HG03095 (cell line): Measurements from ENCODE around the gene KRTAP10-6.
"Not testable (repeated sequence)": the region's sequence is repeated elsewhere in the genome, so short reads cannot be mapped to it uniquely, and the experiment has no call there.

Experiments used
- ATAC-seq: cut with Tn5 transposase; IDR thresholded peaks from one replicate; pipeline ENCODE4 v1.9.1; 2021; ENCODE audit warnings: moderate library complexity; ENCODE audit not compliant: unreplicated experiment

Gene KRTAP10-6

DNA sequence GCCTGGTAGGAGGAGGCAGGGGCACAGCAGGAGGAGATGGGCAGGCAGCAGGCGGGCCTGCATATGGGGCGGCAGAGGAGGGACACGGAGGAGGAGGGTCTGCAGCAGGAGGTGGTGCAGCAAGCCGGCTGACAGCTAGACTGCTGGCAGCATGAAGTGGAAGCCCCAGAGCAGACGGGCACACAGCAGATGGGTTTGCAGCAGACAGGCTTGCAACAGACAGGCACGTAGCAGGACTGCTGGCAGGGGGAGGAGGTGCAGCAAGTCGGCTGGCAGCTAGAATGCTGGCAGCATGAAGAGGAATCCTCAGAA, 12.5 kb downstream of the KRTAP10-6 start:
- no peak for ATAC-seq

DNA sequence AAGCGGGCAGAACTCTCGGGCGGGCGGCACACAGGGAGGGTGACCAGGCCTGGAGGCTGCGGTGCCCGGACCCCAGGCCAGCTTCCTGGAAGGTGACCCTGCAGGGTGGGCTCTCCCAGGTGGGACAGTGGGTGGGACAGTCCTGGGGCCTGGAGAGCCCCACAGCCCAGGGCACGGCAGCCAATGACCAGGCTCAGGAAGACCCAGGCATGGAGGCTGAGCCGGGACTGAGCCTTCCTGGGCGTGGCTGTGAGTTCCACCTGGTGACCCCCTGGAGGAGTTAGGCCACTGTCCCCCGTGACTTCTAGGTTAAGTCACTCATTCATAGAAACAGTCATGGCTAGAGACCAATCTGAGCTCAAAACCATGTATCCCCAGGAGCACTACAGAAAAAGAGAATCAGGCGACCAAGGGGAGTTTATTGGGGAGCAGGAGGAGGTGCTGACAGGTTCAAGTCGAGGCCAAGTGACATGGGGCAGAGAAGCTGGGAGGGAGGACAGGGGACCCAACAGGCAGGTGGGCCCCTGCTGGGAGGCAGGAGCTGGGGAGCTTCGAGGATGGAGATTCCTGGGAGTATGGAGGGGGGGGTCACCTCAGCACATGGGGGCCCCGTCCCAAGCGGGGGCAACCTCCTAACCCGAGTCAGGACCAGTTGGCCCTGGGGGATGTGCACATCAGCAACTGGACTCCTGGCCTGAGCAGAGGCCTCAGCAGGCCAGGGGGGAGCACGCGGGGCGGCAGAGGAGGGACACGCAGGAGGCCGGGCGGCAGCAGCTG, 13.1 kb downstream of the KRTAP10-6 start:
- no peak for ATAC-seq

DNA sequence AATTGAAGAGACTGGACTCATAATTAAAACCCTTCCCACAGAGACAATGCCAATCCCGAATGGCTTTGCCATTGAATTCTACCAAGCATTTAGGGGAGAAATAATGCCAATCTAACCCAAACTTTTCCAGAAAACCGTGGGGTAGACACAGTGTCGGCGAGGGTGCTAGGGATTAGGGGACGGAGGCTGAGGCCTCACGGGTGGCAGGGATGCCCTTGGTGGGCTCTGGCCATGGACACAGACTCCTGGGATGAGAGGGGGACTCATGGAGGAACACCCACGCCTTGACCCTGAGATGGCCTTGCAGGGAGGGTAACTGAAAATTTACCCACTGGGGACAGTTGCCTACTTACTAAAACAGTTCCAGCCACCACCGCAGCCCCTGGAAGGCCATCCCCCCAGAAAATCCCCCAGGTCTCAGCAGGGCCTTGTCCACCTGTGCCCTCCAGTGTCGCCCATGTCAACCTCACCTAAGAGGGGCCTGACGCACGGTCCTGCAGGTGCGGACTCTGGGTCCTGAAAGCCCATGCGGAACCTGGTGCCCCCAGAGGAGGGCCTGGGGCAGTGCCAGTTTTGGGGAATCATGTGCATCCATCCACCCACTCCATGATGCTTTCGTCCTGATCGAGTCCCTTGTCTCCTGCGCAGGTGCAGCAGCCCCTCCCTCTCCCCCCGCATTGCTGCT, 13.8 kb downstream of the KRTAP10-6 start:
- no peak for ATAC-seq

DNA sequence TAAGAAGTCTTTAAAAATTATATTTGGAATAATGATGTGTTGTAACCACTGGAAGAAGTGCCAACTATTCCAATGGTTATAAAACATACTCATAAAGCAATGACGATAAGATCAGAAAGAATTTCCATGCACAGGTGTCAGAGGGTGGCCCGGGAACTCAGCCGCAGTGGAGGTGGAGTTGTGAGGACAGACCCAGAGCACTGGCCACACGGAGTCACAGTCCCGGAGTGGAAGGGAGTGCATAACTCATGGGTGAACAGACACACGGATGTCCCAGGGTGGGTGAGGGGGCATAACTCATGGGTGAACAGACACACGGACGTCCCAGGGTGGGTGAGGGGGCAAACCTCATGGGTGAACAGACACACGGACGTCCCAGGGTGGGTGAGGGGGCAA, 16.3 kb downstream of the KRTAP10-6 start:
- no peak for ATAC-seq

DNA sequence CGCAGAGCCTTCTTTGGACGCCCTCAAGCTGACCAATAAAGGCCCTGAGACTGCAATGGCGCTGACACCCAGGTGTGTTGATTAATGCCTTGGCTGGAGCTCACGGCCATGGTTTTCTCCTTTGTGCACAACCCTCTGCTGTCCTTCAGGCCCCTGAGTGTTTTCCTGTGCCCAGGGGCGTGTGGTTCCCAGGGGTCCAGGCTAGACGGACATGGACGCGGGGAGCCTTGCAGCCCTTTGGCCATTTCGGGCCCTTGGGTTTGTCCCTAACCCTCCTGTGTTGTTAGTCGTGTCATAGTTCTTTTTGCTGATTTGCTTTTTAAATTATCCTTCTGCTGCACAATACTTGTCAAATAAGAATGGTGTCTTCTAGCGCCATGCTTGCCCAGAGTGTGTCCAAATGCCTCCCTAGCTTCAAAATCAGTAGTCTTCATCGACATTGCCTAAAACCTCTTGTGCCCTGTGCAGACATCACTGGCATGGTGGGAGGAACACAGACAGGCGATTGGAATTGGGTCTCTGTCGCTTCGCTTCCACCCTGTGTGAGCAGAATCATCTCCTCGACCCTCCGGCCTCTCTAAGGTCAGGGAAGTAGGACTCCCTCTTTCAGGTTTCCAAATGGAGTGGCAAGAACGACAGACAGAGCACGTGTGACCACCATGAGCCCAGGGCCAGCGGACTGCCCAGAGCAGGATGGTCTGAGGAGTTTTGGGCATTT, 16.8 kb downstream of the KRTAP10-6 start:
- ATAC-seq: no peak

DNA sequence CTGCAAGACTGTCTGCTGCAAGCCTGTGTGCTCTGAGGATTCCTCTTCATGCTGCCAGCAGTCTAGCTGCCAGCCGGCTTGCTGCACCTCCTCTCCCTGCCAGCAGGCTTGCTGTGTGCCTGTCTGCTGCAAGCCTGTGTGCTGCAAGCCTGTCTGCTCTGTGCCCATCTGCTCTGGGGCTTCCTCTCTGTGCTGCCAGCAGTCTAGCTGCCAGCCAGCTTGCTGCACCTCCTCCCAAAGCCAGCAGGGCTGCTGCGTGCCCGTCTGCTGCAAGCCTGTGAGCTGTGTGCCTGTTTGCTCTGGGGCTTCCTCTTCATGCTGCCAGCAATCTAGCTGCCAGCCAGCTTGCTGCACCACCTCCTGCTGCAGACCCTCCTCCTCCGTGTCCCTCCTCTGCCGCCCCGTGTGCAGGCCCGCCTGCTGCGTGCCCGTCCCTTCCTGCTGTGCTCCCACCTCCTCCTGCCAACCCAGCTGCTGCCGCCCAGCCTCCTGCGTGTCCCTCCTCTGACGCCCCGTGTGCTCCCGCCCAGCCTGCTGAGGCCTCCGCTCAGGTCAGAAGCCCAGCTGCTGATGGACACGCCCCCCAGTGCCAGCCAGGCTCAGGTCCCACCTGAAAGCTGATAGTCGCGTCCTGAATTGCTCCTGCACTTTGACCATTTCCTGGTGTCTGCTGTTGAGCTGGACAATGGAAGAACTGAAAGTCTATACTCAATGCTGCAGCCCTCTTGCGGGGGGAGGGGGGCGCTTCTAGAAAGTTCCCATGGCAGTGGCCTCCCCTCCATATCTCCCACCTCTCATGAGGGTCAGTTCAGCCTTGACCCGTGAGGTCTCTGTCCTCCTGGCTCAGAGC, 17.6 kb downstream of the KRTAP10-6 start:
- no peak for ATAC-seq

DNA sequence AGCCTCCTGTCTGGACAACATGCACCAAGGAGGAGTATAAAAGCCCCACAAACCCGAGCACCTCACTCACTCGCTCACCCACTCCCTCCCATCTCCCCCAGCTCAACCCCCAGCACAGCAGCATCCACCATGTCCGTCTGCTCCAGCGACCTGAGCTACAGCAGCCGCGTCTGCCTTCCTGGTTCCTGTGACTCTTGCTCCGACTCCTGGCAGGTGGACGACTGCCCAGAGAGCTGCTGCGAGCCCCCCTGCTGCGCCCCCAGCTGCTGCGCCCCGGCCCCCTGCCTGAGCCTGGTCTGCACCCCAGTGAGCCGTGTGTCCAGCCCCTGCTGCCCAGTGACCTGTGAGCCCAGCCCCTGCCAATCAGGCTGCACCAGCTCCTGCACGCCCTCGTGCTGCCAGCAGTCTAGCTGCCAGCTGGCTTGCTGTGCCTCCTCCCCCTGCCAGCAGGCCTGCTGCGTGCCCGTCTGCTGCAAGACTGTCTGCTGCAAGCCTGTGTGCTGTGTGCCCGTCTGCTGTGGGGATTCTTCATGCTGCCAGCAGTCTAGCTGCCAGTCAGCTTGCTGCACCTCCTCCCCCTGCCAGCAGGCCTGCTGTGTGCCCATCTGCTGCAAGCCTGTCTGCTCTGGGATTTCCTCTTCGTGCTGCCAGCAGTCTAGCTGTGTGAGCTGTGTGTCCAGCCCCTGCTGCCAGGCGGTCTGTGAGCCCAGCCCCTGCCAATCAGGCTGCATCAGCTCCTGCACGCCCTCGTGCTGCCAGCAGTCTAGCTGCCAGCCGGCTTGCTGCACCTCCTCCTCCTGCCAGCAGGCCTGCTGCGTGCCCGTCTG, 18.5 kb downstream of the KRTAP10-6 start, which contains the start of gene KRTAP10-4:
TSS of gene KRTAP10-4 (plus strand) at position 100 of the 827 bp plus-strand sequence. CDS start at position 130, 30 bp downstream.
- ATAC-seq: not testable (repeated sequence)

DNA sequence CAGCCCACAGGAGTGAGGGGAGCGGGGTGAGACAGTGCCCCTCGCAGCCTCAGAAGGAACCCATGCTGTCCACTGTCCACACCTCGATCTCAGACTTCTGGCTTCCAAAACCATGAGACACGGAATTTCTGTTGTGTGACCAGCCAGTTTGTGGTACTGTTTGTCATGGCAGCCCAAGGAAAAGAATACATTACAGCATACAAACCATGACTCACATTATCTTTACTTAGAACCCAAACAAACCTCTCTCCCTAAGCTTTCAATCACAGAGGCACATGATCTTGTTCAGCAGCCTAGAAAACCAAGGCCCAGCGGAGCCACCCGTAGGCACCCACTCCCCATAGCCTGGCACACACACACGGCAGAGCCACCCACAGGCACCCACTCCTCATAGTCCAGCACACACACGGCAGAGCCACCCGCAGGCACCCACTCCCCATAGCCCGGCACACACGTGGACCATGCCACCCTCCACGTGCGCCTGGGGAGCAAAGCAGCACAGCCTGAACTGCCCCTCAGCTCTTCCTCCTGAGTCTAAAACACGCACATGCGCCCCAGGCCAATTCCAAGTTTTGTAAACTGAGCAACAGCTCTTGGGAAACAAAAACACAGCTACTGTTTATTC, 19.2 kb downstream of the KRTAP10-6 start:
- ATAC-seq: no peak

DNA sequence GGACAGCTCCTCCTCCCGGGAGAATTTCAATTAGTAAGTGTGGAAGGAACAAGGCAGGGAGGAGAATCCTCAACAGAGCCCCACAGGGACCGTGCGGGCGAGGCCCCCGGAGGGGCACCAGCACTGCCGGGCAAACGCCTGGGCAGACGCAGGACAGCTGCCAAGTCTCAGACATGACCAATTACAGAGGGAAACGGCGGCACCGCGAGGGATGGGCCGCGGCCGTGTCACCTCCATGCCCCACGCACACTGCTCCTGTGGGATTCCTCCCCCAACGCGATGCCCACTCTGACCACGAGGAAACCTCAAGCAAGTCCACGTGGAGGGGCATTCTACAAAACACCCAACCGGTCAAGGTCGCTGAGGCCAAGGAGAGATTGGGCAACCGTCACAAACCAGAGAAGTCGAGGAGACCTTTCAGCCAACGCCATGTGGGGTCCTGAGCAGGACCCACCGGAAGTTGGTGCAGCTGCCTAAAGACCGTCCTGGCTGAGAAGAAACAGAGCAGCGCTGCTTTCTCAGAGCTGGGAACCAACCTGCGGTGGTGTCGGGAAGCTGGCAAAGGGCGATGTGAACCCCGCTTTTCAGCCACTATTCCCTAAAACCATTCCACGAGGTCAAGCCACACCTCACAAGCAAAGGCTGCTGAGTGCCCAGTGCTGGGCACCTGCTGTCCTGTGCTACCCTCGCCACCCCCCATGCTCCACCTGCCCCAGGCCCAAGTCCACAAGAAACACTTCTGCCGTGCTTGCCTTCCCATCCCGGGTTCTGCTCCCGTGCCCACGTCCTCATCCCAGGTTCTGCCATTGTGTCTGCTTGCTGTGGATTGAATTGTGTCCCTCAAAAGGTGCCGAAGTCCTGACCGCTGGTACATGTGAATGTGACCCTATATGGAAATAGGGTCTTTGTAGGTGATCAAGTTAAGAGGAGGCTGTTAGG, 20.2 kb downstream of the KRTAP10-6 start:
- no peak for ATAC-seq

DNA sequence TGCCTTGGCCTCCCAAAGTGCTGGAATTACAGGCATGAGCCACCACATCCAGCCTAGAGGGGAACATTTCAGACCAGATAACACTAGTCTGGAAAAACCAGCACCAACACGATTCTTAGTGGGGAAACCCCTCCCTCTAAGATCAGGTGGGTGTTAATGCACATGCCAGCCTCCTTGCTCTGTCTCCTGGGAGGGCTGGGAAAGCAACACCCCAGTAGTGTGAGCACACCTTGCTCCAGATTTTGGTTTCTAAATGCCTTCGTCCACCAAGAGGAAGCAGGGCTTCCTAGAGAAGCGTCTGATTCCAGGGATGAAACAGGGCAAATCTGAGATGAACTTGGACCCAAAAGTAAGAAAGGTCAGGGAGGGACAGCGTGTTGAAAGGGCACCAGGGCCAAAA, 21.0 kb downstream of the KRTAP10-6 start:
- ATAC-seq: no peak

DNA sequence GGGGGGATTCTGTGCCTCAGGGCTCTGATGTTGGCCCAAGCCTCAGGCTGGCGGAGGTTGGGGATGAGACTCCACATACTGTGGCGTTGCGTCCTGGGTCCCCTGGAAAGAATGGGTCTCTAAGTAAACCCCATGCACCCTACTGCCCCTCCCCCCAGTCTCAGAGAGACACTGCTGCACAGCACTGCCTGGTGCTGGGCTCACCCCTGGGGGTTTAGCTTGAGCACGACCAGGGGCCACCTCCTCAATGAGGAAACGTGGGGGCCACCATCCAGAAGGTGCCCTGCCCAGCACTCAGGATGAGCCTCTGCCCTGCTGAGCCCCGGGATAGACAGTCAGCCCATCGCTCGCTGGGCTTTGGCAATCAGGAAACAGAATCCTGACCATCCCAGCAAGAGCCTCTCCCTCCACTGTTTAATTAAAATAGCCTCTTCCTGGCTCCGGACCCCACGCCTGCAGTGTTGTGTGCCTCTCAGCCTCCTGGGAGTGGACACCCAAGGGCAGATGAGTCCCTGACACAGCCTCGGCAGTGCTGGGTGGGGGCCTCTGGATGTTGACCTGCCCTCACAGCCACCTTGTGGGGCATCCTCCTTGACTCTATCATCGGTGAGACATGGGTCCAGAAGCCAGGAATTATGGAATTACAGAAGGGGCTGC, 22.3 kb downstream of the KRTAP10-6 start:
- ATAC-seq: no peak

DNA sequence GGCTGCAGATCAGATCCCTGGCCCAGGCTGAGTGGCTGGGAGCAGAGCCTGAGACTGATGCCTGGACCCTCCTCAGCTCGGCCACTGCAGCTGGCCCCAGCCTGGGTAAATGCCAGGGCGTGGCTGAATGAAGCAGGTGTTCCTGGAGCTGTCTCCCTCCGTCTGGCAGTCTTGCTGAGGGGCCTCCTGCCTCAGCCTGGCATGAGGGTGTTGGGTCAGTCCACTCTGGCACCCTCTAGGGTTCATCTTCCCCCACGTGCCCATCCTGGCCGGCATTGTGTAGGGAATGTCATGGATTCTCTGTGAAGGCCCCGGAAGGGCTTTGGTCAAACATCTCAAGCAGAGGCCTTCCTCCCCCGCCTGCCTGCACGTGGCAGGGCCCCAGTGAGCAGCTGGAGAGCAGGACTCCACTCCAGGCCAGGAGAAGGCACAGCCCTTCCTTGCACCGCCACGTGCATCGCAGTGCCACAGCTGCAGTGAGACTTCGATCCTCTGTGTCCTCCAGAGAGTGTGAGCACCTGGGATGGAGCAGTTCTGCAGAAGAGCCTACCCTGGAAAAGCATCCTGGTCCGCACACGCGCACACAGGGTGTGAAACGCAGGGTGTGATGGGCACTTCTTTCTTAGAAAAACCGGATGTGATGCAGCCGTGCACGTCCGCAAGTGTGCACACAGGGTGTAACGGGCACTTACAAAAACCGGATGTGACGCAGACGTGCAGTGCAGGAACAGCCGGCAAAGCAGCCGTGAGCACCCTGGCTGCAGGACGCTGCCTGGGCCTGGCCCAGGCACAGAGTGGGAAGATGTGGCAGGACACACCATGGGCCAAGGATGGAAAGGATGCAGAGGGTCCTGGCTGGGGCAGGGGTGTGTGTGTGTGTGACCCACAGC, 23.4 kb downstream of the KRTAP10-6 start:
- ATAC-seq: no peak

DNA sequence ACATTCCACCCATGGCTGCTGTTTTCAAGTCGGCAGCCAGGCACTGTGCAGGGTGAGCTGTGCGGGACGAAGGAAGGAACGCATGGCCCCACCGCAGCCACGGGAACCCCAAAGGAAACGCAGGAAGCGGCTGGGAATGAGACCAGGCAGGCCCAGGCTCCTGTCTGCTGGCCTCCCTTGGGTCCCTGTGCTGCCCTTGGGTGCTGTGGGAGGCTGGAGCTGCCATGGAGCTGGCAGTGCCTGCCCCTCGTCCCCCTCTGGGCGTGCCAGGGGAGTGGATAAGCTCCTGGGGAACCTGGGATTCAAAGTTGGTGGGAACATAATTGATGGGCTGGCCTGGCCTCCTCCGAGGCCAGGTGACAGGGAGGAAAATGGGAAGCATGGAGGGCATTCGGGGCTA, 24.0 kb downstream of the KRTAP10-6 start:
- no peak for ATAC-seq

DNA sequence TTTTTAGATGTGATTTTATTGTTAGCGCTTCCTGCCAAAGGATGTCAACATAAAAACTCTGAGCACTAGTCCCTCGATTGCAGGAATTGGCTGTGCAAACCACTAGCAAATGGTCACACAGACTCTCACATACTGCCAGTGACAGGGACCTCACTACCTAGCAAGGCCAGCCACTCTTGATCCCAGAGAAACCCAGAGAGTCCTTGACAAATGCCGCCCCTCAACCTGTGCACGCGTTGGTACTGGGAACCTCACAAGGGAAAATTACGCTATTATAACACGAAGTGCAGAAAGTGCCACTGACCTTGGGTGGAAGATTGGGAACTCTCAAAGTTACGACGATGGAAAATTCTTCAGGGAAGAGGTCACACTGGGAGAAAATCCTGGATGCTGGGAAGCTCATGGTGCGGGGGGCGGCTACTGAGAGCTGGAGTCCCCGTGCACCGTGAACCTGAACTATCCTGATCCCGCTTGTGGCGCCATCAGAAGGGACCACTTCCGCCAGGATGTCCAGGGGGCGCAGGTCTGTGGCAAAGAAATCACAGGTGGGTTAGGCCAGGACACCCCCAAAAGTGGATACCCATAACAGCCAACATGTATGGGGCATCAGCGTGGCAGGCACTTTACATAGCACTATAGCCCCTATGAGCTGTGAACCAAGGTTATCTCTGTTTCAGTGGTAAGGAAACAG, 24.7 kb downstream of the KRTAP10-6 start:
- ATAC-seq: no peak

DNA sequence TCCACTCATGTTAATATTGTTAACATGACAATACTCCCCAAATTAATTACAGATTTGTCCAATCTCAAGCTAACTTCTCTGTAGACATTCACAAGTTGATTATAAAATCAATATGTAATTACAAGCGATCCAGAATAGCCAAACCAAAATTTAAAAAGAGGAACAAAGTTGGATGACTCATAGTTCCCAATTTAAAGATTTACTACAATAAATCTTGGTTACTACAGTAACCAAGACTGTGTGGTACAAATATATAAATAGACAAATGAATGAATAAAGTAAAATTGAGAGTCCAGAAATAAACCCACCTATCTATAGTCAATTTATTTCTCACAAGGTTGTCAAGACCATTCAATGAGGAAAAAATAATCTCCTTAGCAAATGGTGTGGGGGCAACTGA, 25.9 kb downstream of the KRTAP10-6 start:
- no peak for ATAC-seq

DNA sequence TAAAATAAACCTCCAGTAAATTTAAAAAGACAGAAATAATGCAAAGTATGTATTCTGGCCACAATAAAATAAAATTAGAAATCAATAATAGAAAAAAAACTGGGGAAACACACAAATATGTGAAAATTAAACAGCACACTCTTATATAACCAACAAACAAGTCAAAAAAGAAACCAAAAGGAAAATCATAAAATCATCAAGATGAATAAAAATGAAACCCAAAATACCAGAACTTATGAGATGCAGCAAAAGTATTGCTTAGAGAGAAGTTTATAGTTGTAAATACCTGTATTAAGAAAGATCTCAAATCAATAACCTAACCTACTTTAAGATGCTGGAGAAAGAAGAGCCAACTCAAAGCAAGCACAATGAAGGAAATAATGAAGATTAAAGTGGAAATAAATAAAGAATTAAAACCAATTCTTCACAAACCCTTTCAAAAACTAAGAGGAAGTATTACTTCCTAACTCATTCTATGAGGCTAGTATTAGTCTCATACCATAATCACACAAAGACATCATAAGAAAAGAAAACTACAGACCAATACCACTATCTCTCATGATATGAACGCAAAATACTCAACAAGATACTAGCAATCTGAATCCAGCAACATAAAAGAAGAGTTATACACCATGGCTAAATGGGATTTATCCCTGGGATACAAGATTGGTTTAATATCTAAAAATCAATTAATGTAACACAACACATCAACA, 27.3 kb downstream of the KRTAP10-6 start:
- ATAC-seq: no peak
